Natural killer cell (primary cell): ENCODE results near the gene AHRR. TPM values are rescaled to one million over a fixed set of nuclear protein-coding genes. Genes with fewer than 3 reads are reported as not detected.
"Not testable (repeated sequence)": the region's sequence is repeated elsewhere in the genome, so short reads cannot be mapped to it uniquely, and the experiment has no call there.

Source experiments
- ATAC-seq, 3 donors: fragments of 150-1000 bp in 2 of 3; fragments of 200-7000 bp in 1 of 3; cut with Tn5 transposase; 1 replicate in 1 of 3; 2 replicates in 2 of 3; pipeline ENCODE4 v1.10.0; 2021; ENCODE audit warnings: mild to moderate bottlenecking in 2 of 3, moderate library complexity in 2 of 3
- DNase-seq, 2 donors: peaks; one replicate each; pipeline versions ENCODE4 v3.0.0 to v3.0.0-alpha.2; 2013 to 2021; ENCODE audit warnings: mixed read lengths in 1 of 2
- H3K27ac ChIP-seq: one replicate; pipeline ENCODE4 v1.5.1; 2013; ENCODE audit warnings: mild to moderate bottlenecking, low read length
- H3K27me3 ChIP-seq: one replicate; pipeline ENCODE4 v1.6.1; 2013; ENCODE audit warnings: low read length; ENCODE audit not compliant: control insufficient read depth, insufficient read depth
- H3K36me3 ChIP-seq: one replicate; pipeline ENCODE4 v1.6.1; 2013; ENCODE audit warnings: low read length; ENCODE audit not compliant: control insufficient read depth, insufficient read depth
- H3K4me1 ChIP-seq: one replicate; pipeline ENCODE4 v1.6.1; 2013; ENCODE audit warnings: low read length; ENCODE audit not compliant: control insufficient read depth, insufficient read depth
- H3K4me3 ChIP-seq: one replicate; pipeline ENCODE4 v1.5.1; 2013; ENCODE audit warnings: low read length
- H3K9me3 ChIP-seq: one replicate; pipeline ENCODE4 v1.6.1; 2013; ENCODE audit warnings: low read length; ENCODE audit not compliant: control insufficient read depth, insufficient read depth
- H3K27ac Mint-ChIP-seq, 2 donors: one replicate each; pipeline ENCODE4 v1.8.0; 2022; ENCODE audit warnings: mild to moderate bottlenecking in 2 of 2, mixed read lengths in 2 of 2, moderate library complexity in 1 of 2
- H3K27me3 Mint-ChIP-seq, 2 donors: one replicate each; pipeline ENCODE4 v1.8.0; 2022; ENCODE audit warnings: low read depth in 2 of 2, mixed read lengths in 2 of 2
- H3K36me3 Mint-ChIP-seq: one replicate; pipeline ENCODE4 v1.8.0; 2022; ENCODE audit warnings: mixed read lengths
- H3K4me1 Mint-ChIP-seq, 2 donors: one replicate each; pipeline ENCODE4 v1.8.0; 2022; ENCODE audit warnings: mixed read lengths in 2 of 2
- H3K4me3 Mint-ChIP-seq: one replicate; pipeline ENCODE4 v1.8.0; 2022; ENCODE audit warnings: mild to moderate bottlenecking, moderate library complexity, mixed read lengths
- H3K9me3 Mint-ChIP-seq, 2 donors: one replicate each; pipeline ENCODE4 v1.8.0; 2022; ENCODE audit warnings: mixed read lengths in 2 of 2
- CTCF ChIP-seq: fragments of 200-600 bp; IDR thresholded peaks from one replicate; pipeline ENCODE4 v1.8.0; 2022; ENCODE audit warnings: antibody characterized with exemption
- WGBS: methylation state at CpG from one replicate; pipeline ENCODE4 v1.1.7; 2013; ENCODE audit warnings: missing lambda C conversion rate; ENCODE audit not compliant: insufficient coverage; 5-methylcytosine and 5-hydroxymethylcytosine counted together
- intact Hi-C: fragments of 100-400 bp; cut with micrococcal nuclease; formaldehyde crosslinking; loops from one replicate; pipeline ENCODE4 v1.14.2; 2022
- total RNA-seq, 4 donors: library from RNA; stranded (reverse); fragments of 120-200 nt in 1 of 4; gene quantifications; one replicate each; pipeline versions ENCODE4 v1.2.3 to v1.2.4, GENCODE V29; 2013 to 2022

Gene AHRR
- total RNA-seq, 3 donors from 2014 or later (not counting 1 experiment from before 2014, with no cell fraction given) = 0.88 to 1.4 (median 1.2) TPM

DNA sequence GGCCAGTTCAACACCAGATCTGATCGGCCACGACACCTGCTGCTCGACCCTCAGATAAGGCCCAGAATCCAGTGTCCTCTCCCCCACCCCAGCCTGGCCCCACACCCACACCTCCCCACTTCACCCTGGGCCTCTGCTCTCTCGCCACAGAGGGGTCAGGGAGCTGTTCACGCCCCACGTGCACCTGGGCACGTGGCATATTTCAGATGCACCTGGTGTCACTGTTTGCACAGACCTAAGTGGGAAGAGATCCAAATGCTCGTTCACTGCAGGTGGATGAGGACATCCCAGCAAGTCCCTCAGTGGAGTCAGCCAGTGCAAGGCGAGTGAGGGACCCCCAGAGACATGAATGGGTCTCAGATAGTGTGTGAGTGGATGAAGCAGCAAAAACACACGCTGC is 25.3 kb upstream of the AHRR start:
- ATAC-seq, H3K27ac Mint-ChIP-seq, H3K4me3 ChIP-seq, H3K36me3 ChIP-seq, DNase-seq, H3K36me3 Mint-ChIP-seq, H3K27ac ChIP-seq, H3K27me3 ChIP-seq, H3K9me3 ChIP-seq, H3K9me3 Mint-ChIP-seq, H3K27me3 Mint-ChIP-seq, H3K4me3 Mint-ChIP-seq: not testable (repeated sequence)
- peaks cover 16% of the 10 kb centered on the region for H3K4me1 ChIP-seq
- WGBS = 83% methylated on average over 10 of the region's 10 CpGs
- H3K4me1 Mint-ChIP-seq = peaks cover 22 to 38% of the 10 kb centered on the region in 2 donors
- intact Hi-C loops = loop anchor here (10.0 kb wide), 1 partner anchor 1319 kb away; no protein-coding TSS in a partner anchor

DNA sequence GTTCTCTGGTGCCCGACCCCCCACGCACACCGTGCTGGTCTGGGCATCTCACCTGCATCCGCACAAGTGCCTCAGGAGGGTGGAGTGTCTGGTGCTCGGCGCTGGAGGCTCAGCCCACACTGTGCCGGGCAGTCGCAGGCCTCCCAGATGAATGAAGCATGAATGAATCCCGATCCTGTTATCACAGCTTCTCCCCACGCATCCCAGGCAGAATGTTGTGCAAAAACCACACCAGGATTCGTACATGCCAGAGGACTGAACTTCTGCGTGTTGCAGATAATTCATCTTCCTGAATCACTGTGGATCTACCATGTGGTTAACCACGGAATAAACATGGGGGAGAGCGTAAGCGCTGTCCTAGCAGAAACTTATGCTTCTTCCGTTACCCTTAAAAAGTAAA is 24.6 kb upstream of the AHRR start:
- WGBS = 41% methylated on average over 16 of the region's 16 CpGs
- not testable (repeated sequence) for H3K36me3 Mint-ChIP-seq, H3K36me3 ChIP-seq, H3K9me3 Mint-ChIP-seq, H3K4me3 ChIP-seq, H3K9me3 ChIP-seq, H3K27me3 Mint-ChIP-seq, H3K27me3 ChIP-seq, H3K27ac ChIP-seq
- H3K4me1 ChIP-seq = peaks cover 16% of the 10 kb centered on the region
- H3K4me1 Mint-ChIP-seq = peaks cover 20 to 38% of the 10 kb centered on the region in 2 donors
- intact Hi-C loops = loop anchor here (10.0 kb wide), 1 partner anchor 1318 kb away; no protein-coding TSS in a partner anchor
- H3K4me3 Mint-ChIP-seq = peak overlapping the region; percentile 50
- peak; percentile 36 to 79 (median 62) for ATAC-seq
- peak overlapping the region in 1 of 2 donors; percentile 29 for H3K27ac Mint-ChIP-seq
- peak in 1 of 2 donors; percentile 51 for DNase-seq

- intact Hi-C loops = loop anchor here (10.0 kb wide), 1 partner anchor 1317 kb away; no protein-coding TSS in a partner anchor
- not testable (repeated sequence) for H3K4me3 ChIP-seq, H3K27me3 Mint-ChIP-seq, H3K27ac ChIP-seq, DNase-seq, H3K9me3 Mint-ChIP-seq, H3K9me3 ChIP-seq, H3K36me3 ChIP-seq, H3K27me3 ChIP-seq, H3K36me3 Mint-ChIP-seq
- peaks cover 16% of the 10 kb centered on the region for H3K4me1 ChIP-seq
- Mint-ChIP-seq H3K4me3 (peak overlapping the region; percentile 50), H3K27ac (peak overlapping the region in 1 of 2 donors; percentile 29), H3K4me1 (peaks cover 20 to 39% of the 10 kb centered on the region in 2 donors)
- peak in 1 of 3 donors; percentile 24 for ATAC-seq
- WGBS = 42% methylated on average over 6 of the region's 6 CpGs
Measured at GRCh38 chr5:297448-297847, 24.1 kb upstream of the AHRR start.

DNA sequence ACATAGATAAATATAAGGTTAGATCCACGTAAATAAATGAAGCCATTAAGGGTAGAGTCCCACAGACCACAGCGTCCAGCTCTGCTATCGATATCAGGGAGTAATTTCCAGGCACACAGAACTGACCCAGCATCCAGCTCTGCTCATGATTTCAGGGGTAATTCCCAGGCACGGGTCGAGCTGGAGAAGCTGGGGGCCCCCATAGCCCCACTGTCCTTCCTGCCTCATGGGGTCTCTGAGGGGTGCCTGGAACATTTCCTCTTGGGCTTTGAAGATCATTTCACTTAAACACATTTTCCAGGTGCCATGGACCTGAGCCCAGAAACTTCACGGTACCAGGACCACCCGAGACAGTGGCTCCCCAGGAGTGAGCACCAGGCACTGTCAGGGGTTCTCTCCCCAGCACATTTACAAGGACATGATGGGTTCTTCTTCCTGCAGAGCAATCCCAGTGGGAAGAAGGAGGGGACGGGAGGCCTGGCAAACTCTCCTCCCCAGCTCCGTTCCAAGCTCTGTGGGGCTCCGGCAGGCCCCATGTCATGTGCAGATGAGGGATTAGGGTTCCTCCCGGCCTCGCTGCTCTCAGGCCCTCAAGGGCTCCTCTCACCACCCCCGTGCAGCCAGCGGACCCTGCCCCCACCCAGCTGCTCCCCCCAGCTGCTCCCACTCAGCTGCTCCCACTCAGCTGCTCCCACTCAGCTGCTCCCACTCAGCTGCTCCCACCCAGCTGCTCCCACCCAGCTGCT is 23.4 kb upstream of the AHRR start:
- WGBS = 98% methylated on average over 14 of the region's 14 CpGs
- H3K36me3 Mint-ChIP-seq, H3K27me3 ChIP-seq, DNase-seq, H3K27ac ChIP-seq, H3K9me3 Mint-ChIP-seq, H3K27me3 Mint-ChIP-seq, ATAC-seq, H3K4me3 ChIP-seq, H3K4me3 Mint-ChIP-seq, H3K27ac Mint-ChIP-seq, H3K36me3 ChIP-seq, H3K9me3 ChIP-seq: not testable (repeated sequence)
- peaks cover 21 to 38% of the 10 kb centered on the region in 2 donors for H3K4me1 Mint-ChIP-seq
- peaks cover 16% of the 10 kb centered on the region for H3K4me1 ChIP-seq
- intact Hi-C loops = loop anchor here (10.0 kb wide), 1 partner anchor 1317 kb away; no protein-coding TSS in a partner anchor

GRCh38 chr5:298737-299125 is 22.8 kb upstream of the AHRR start:
- Mint-ChIP-seq H3K4me1 (peaks cover 25 to 36% of the 10 kb centered on the region in 2 donors), H3K27me3 (no peaks in the 10 kb centered on the region), H3K27ac (no peak overlapping the region), H3K9me3 (no peaks in the 10 kb centered on the region), H3K36me3 (no peaks in the 10 kb centered on the region), H3K4me3 (no peak overlapping the region)
- intact Hi-C loops = loop anchor here (10.0 kb wide), 1 partner anchor 1316 kb away; no protein-coding TSS in a partner anchor
- Histone ChIP-seq H3K36me3 (no peaks in the 10 kb centered on the region), H3K4me1 (peaks cover 16% of the 10 kb centered on the region), H3K27ac (no peak overlapping the region), H3K9me3 (no peaks in the 10 kb centered on the region), H3K27me3 (no peaks in the 10 kb centered on the region), H3K4me3 (no peak overlapping the region)
- no peak for TF ChIP-seq CTCF
- no peak for DNase-seq
- ATAC-seq = no peak
- no CpG with 5 or more reads among the region's 2 CpGs for WGBS

- H3K36me3 ChIP-seq, H3K27me3 Mint-ChIP-seq, H3K27ac ChIP-seq, H3K9me3 Mint-ChIP-seq, DNase-seq, H3K9me3 ChIP-seq, H3K4me3 Mint-ChIP-seq, H3K36me3 Mint-ChIP-seq, H3K4me3 ChIP-seq, H3K27ac Mint-ChIP-seq, ATAC-seq, H3K27me3 ChIP-seq: not testable (repeated sequence)
- 95% methylated on average over 2 of the region's 5 CpGs for WGBS
- intact Hi-C loops = loop anchor here (10.0 kb wide), 1 partner anchor 1315 kb away; no protein-coding TSS in a partner anchor
- H3K4me1 Mint-ChIP-seq = peaks cover 25 to 36% of the 10 kb centered on the region in 2 donors
- H3K4me1 ChIP-seq = peaks cover 16% of the 10 kb centered on the region
Measured at GRCh38 chr5:299921-300320, 21.6 kb upstream of the AHRR start.

GRCh38 chr5:300691-301435 is 20.7 kb upstream of the AHRR start:
- H3K4me1 ChIP-seq = peaks cover 16% of the 10 kb centered on the region
- 91% methylated on average over 18 of the region's 21 CpGs for WGBS
- H3K4me3 Mint-ChIP-seq, H3K9me3 ChIP-seq, H3K27ac ChIP-seq, H3K36me3 ChIP-seq, H3K36me3 Mint-ChIP-seq, ATAC-seq, H3K4me3 ChIP-seq, H3K27me3 Mint-ChIP-seq, intact Hi-C loops, H3K27me3 ChIP-seq, DNase-seq, H3K9me3 Mint-ChIP-seq, H3K27ac Mint-ChIP-seq: not testable (repeated sequence)
- peaks cover 25 to 36% of the 10 kb centered on the region in 2 donors for H3K4me1 Mint-ChIP-seq
